Skeletal muscle satellite cell (primary cell): Measurements from ENCODE around the gene HINFP.
"Not testable (repeated sequence)": the region's sequence is repeated elsewhere in the genome, so short reads cannot be mapped to it uniquely, and the experiment has no call there.

Experiments
- H3K27me3 ChIP-seq: 2 replicates; pipeline ENCODE4 v1.7.0; 2013; ENCODE audit warnings: low read length; ENCODE audit not compliant: control insufficient read depth, insufficient read depth
- H3K36me3 ChIP-seq: 2 replicates; pipeline ENCODE4 v1.7.0; 2013; ENCODE audit warnings: mild to moderate bottlenecking, control low read depth, low read length; ENCODE audit not compliant: insufficient read depth
- H3K4me1 ChIP-seq: 2 replicates; pipeline ENCODE4 v1.7.0; 2013; ENCODE audit warnings: low read length; ENCODE audit not compliant: control insufficient read depth, insufficient read depth
- H3K4me2 ChIP-seq: 2 replicates; pipeline ENCODE4 v1.7.0; 2013; ENCODE audit warnings: mild to moderate bottlenecking, low read length
- H3K4me3 ChIP-seq: 2 replicates; pipeline ENCODE4 v1.7.0; 2013; ENCODE audit warnings: low read length
- H3K9ac ChIP-seq: 2 replicates; pipeline ENCODE4 v1.7.0; 2013; ENCODE audit warnings: mild to moderate bottlenecking, low read depth, low read length, moderate library complexity
- H3K9me3 ChIP-seq: replicated peaks from 2 replicates; pipeline ENCODE4 v1.7.0; 2013; ENCODE audit warnings: mild to moderate bottlenecking, control low read depth, low read length

Gene HINFP

GRCh38 chr11:119167077-119167458 is 45.7 kb downstream of the HINFP start:
- not testable (repeated sequence) for H3K9ac ChIP-seq, H3K4me3 ChIP-seq, H3K27me3 ChIP-seq, H3K4me2 ChIP-seq, H3K36me3 ChIP-seq, H3K9me3 ChIP-seq
- H3K4me1 ChIP-seq: peaks cover 17% of the 10 kb centered on the region

- Histone ChIP-seq H3K27me3 (no peaks in the 10 kb centered on the region), H3K9me3 (no peaks in the 10 kb centered on the region), H3K36me3 (no peaks in the 10 kb centered on the region), H3K4me2 (no peak overlapping the region), H3K9ac (no peak overlapping the region), H3K4me1 (peaks cover 17% of the 10 kb centered on the region), H3K4me3 (no peak overlapping the region)
These were observed 46.6 kb downstream of the HINFP start for GRCh38 chr11:119167933-119168332.

- H3K4me3 ChIP-seq: peak within 1 kb of the TSS; percentile 77
- peaks cover 17% of the 10 kb centered on the region for H3K4me1 ChIP-seq
- no peaks in the 10 kb centered on the region for H3K9me3 ChIP-seq
- peak within 1 kb of the TSS; percentile 90 for H3K9ac ChIP-seq
- no peaks in the 10 kb centered on the region for H3K36me3 ChIP-seq
- no peaks in the 10 kb centered on the region for H3K27me3 ChIP-seq
- peak within 1 kb of the TSS; percentile 92 for H3K4me2 ChIP-seq
These were observed 47.3 kb downstream of the HINFP start, which contains the start of gene NLRX1 for GRCh38 chr11:119168471-119169281. NLRX1 (plus strand) TSS chr11:119168725; CDS start chr11:119171404, 2,679 bp downstream.

- no peaks in the 10 kb centered on the region for H3K27me3 ChIP-seq
These were observed 47.9 kb downstream of the HINFP start for GRCh38 chr11:119169282-119169719.

GRCh38 chr11:119172513-119172912 is 51.1 kb downstream of the HINFP start:
- no peaks in the 10 kb centered on the region for H3K9me3 ChIP-seq
- H3K4me2 ChIP-seq: no peak overlapping the region
- H3K4me3 ChIP-seq: no peak overlapping the region
- H3K27me3 ChIP-seq: no peaks in the 10 kb centered on the region
- no peaks in the 10 kb centered on the region for H3K36me3 ChIP-seq
- H3K9ac ChIP-seq: no peak overlapping the region
- peaks cover 12% of the 10 kb centered on the region for H3K4me1 ChIP-seq

More at GRCh38 chr11:119169282-119169719, 47.9 kb downstream of the HINFP start:
- Histone ChIP-seq H3K4me3 (peak overlapping the region; percentile 77), H3K4me1 (peaks cover 17% of the 10 kb centered on the region), H3K9ac (peak overlapping the region; percentile 90), H3K9me3 (no peaks in the 10 kb centered on the region), H3K4me2 (peak overlapping the region; percentile 92), H3K36me3 (no peaks in the 10 kb centered on the region)

- peaks cover 5% of the 10 kb centered on the region for H3K4me1 ChIP-seq
- no peaks in the 10 kb centered on the region for H3K9me3 ChIP-seq
- H3K4me3 ChIP-seq: no peak overlapping the region
- no peak overlapping the region for H3K4me2 ChIP-seq
- no peaks in the 10 kb centered on the region for H3K36me3 ChIP-seq
- H3K9ac ChIP-seq: no peak overlapping the region
- no peaks in the 10 kb centered on the region for H3K27me3 ChIP-seq
These were observed 52.1 kb downstream of the HINFP start for GRCh38 chr11:119173453-119173852.

GRCh38 chr11:119175493-119176077 is 54.2 kb downstream of the HINFP start:
- Histone ChIP-seq H3K4me2 (no peak overlapping the region), H3K4me3 (no peak overlapping the region), H3K9ac (no peak overlapping the region), H3K9me3 (no peaks in the 10 kb centered on the region), H3K4me1 (no peaks in the 10 kb centered on the region), H3K27me3 (no peaks in the 10 kb centered on the region), H3K36me3 (no peaks in the 10 kb centered on the region)

- H3K4me2 ChIP-seq: no peak overlapping the region
- H3K9ac ChIP-seq: no peak overlapping the region
- no peak overlapping the region for H3K4me3 ChIP-seq
- H3K27me3 ChIP-seq: no peaks in the 10 kb centered on the region
- no peaks in the 10 kb centered on the region for H3K4me1 ChIP-seq
- H3K9me3 ChIP-seq: no peaks in the 10 kb centered on the region
- H3K36me3 ChIP-seq: no peaks in the 10 kb centered on the region
These were observed 56.8 kb downstream of the HINFP start for GRCh38 chr11:119178166-119178680.

- no peak overlapping the region for H3K4me2 ChIP-seq
- no peaks in the 10 kb centered on the region for H3K9me3 ChIP-seq
- no peaks in the 10 kb centered on the region for H3K4me1 ChIP-seq
- no peak overlapping the region for H3K9ac ChIP-seq
- no peak overlapping the region for H3K4me3 ChIP-seq
- H3K36me3 ChIP-seq: no peaks in the 10 kb centered on the region
- no peaks in the 10 kb centered on the region for H3K27me3 ChIP-seq
These were observed 58.0 kb downstream of the HINFP start for GRCh38 chr11:119179342-119179741.

- Histone ChIP-seq H3K4me2 (no peak overlapping the region), H3K4me3 (no peak overlapping the region), H3K9ac (no peak overlapping the region), H3K4me1 (no peaks in the 10 kb centered on the region), H3K27me3 (no peaks in the 10 kb centered on the region), H3K9me3 (no peaks in the 10 kb centered on the region), H3K36me3 (no peaks in the 10 kb centered on the region)
These were observed 58.6 kb downstream of the HINFP start for GRCh38 chr11:119179983-119180382.

- no peak overlapping the region for H3K9ac ChIP-seq
- H3K4me2 ChIP-seq: no peak overlapping the region
- no peaks in the 10 kb centered on the region for H3K4me1 ChIP-seq
- no peaks in the 10 kb centered on the region for H3K36me3 ChIP-seq
- peaks cover 7% of the 10 kb centered on the region for H3K27me3 ChIP-seq
- no peak overlapping the region for H3K4me3 ChIP-seq
- no peaks in the 10 kb centered on the region for H3K9me3 ChIP-seq
These were observed 59.6 kb downstream of the HINFP start for GRCh38 chr11:119180729-119181676.
